GM13976 (cell line): ENCODE measurements around the gene FOXF1.

Source experiments
- DNase-seq: peaks from one replicate; pipeline ENCODE4 v3.0.0; 2012; ENCODE audit warnings: low spot score
- CTCF ChIP-seq: IDR thresholded peaks from 2 replicates; pipeline ENCODE4 v1.5.1; 2012; ENCODE audit warnings: borderline replicate concordance, mild to moderate bottlenecking; ENCODE audit not compliant: insufficient read depth; ENCODE audit errors: extremely low read depth, missing control alignments, control extremely low read depth
- in situ Hi-C: fragments of 300-500 bp; cut with MboI; formaldehyde crosslinking; loops from one replicate; pipeline ENCODE4 v1.12.0; 2022; ENCODE audit warnings: low sequenced_read_pairs, mixed read lengths, inconsistent platforms; ENCODE audit not compliant: unreplicated experiment

FOXF1 gene

GRCh38 chr16:86562356-86562755, 52.0 kb downstream of the FOXF1 start:
- in situ Hi-C loops = loop anchor here (10.0 to 25.0 kb wide), 2 partner anchors 492 to 725 kb away; no protein-coding TSS in a partner anchor
- DNase-seq = no peak
- no peak for TF ChIP-seq CTCF

GRCh38 chr16:86563469-86564345, 53.4 kb downstream of the FOXF1 start:
- in situ Hi-C loops = loop anchor here (10.0 to 25.0 kb wide), 2 partner anchors 491 to 724 kb away; no protein-coding TSS in a partner anchor
- TF ChIP-seq CTCF = peak; percentile 97
- DNase-seq = peak; percentile 91
